ENCODE data around the gene ARID3B. TPM values are rescaled to one million over a fixed set of nuclear protein-coding genes. Genes with fewer than 3 reads are reported as not detected.
A peak's percentile ranks its signal among the peaks of the same experiment; 100 is the strongest.
"Not testable (repeated sequence)": the region's sequence is repeated elsewhere in the genome, so short reads cannot be mapped to it uniquely, and the experiment has no call there.

ARID3B gene
- total RNA-seq, 1 experiment from 2014 or later: 9.3 TPM

DNA sequence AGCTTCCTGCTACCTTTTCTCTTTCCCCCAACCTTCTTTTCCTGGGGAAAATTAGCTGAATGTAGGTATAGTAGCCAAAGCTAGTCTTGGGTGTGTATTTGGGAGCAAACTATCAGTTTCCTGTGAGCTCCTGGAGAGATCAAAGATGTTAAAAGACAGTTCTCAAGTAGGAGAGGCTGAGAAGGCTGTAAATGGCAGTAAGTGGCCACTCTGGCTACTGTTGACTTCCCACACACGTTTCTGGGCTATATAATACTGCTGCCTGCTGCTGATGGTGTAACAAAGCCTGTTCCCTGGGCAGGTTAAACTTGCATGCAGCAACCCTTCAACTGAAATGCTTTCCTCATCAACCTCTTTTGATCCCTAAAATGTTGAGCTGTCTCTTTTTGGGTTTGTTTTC lies 27.6 kb downstream of the ARID3B start:
- DNase-seq (ENCODE audit: low read depth): no peak

DNA sequence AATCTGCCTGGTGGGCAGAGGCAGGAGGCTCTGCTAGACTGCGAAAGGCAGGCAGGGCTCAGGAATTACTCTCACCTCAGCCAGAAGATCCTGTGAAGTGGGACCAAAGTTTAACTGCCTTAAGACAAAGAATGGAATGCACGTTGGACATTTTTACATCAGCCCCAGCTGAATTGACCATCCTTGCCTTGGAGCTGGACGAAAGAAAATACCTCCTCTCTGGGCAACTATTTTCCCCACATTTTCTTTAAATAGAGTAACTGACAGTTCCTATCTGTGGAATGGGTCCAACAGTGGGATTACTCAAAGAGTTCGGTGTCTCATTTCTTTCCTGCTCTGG lies 28.7 kb downstream of the ARID3B start:
- no peak for DNase-seq (ENCODE audit: low read depth)

DNA sequence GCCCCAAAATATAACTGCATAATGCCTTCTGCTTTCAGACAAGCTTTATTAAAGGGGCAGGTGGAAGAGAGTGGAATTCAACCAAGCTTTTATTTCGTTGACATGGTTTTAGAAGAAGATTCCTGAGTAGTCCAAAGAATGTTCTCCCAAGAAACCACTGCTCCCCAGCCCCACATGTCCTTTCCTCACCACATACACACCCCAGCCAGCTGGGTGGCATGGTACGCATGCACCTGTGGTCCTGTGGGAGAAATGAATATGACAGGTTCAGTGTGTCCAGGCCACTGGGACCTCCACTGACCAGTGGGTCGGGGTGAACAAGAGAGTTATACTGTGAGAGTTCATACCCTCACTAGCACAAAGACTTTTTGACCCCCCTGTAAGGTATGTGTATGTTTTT lies 30.2 kb downstream of the ARID3B start:
- DNase-seq (ENCODE audit: low read depth): no peak

DNA sequence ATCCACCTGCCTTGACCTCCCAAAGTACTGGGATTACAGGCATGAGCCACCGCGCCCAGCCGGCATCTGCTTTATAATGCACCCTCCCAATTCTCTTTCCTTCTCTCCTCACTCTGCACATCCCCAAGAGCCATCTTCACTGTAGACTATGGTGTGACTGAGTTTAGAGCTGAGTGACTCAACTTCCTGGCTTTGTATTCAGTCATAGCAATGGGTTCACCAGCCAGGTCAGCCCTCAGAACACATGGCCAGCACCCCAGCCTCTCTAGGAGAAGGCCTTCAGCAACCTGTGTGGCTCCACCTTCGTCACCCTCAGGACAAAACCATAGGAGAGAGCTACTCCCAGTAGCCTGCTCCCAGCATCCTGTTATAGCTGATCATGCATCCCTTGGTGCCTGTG lies 33.0 kb downstream of the ARID3B start:
- DNase-seq (ENCODE audit: low read depth): peak; percentile 20

DNA sequence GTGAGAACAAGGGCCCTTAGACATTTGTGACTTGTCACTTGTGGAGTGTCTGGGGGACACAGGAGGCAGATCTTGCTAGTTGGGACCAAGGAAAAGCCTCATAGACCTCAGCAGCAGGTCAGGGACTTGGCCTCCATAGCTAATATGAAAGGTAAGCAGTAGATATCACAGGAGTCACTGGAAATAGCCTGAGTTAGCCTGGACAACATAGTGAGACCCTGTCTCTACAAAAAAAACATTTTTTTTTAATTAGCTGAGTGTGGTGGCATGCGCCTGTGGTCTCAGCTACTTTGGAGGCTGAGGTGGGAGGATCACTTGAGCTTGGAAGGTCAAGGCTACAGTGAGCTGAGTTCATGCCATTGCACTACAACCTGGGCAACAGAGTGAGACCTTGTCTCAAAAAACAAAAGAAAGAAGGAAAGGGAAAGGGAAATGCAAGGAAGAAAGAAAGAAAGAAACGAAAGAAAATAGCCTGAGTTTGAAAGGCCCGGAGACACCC lies 37.5 kb downstream of the ARID3B start:
- no peak for DNase-seq (ENCODE audit: low read depth)

DNA sequence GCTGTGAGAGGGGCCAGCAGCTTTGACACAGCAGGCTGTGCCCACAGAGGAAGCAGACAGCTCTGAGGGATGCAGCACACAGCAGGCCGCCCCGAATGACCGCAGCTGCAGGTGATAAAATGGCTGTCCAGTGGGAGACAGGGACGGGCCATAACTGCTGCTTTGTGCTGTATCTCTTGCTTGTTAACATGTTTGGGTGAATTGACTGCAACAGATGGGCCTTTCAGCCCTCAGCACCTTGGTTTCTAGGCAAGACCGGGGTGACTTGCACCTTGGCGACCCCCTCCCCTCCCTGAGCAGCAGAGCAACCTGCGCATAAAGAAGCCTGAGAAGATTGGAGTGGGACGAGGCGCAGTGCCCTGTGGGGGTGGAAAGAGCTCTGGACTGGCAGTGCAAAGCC lies 38.0 kb downstream of the ARID3B start:
- DNase-seq (ENCODE audit: low read depth): no peak

DNA sequence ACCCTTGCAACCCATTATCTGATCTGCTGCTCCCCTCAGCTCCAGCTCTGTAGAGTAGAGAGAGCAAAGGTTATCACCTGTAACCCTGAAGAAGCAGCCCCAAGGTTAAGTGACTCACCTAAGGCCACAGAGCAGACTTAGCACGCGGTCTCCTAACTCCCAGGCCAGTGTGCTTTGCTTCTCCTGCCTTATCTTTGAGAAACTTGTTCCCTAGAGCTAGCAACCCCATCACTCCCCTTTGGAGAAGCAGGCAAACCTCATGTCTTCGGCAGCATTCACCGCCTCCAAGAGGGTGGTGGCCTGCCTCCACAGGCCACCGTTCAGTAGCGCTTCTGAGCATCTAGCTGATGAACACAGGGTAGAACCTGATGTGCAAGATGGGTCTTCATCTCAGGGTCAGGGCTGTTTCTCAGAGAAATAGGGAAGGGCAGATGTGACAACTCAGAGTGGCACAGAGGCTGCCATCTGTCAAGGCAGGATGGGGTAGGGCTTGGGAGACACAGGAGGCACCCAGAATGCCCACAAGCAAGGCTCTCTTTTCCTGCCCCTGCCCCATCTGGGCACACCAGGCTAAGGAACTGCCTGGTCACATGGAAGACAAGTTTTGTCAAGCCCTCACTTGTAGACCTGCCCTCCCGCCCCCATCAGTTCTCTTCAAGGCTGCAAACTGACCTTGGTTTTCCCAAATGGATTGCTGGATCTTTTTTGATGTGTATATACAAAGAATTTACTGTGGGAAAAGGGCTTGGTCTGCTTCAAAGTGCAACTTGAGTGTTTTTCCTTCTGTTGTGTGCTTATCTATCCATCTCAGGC lies 39.7 kb downstream of the ARID3B start:
- no peak for DNase-seq (ENCODE audit: low read depth)

DNA sequence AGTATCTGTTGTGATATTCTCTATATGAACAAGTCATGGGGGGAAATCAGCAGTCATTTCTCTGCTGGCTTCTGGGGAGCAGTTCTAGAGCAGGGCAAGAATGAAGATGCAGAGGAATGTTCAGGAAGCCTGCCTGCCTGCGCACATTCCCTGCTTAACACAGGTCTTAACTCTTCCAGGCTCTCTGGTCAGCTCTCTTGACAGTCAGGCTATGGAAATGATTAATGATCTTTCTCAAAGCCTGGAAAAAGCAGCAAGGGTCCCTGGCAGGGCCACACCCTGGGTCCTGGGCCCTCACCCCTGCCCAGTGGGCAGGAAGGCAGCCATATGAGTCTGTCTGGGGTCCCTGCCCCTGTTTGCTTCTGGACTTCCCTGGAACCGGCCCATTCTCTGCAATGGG lies 43.2 kb downstream of the ARID3B start:
- DNase-seq (ENCODE audit: low read depth): no peak

DNA sequence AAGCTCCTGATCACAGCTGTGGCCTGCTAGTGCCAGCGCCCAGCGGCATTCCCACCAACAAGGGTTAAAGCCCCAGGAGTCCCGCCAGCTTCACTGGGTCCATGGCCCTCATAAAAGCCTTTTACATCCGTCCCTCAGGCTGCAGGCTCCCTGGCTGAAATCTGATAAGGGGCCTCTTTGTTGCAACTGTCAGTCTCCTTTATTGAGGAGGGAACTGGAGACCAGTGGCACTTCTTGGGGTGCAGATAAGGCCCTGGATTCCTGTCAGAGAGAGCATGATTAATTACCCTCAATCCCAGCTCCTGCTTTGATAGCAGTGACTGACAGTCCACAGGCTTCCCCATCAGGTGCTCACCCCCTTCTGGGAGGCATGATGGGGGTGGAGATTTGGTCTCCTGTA lies 43.8 kb downstream of the ARID3B start:
- DNase-seq (ENCODE audit: low read depth): no peak

DNA sequence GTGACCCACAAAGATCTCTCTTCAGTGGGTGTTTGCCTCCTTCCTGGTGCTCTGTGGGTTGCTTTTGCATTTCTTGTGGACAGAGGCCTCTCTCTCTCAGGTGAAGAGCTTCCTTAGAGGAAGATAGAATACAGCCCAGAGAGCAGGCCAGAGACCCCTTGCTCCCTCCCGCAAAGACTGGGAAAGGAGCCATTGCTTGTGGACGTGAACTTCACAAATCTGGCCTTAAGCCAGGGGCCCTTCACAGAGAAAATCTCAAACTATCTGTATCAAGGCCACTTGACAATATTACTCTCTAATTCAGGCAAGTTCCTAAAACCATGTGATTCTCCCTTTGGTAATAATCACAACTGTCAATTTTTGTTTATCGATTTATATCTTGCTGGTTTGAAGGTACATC lies 44.2 kb downstream of the ARID3B start:
- DNase-seq (ENCODE audit: low read depth): no peak

DNA sequence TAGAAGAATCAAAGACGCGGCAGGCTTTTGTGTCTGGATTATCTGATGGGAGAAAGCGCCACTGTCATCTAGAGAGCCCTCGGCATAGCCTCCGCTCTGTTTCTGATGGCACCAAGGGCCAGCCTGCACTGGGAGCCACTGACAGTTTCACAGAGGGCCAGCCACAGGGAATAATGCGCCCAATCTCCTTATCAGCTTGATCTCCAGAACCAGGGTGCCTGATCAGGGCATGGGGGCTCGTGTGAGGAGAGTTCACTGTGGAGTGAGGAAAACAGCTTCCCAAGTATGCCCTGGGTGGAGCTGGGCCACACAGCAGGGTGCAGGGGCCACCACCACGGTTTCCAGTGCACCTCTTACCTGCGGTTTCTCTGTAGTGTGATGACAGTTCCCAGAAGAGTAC lies 44.8 kb downstream of the ARID3B start:
- no peak for DNase-seq (ENCODE audit: low read depth)

DNA sequence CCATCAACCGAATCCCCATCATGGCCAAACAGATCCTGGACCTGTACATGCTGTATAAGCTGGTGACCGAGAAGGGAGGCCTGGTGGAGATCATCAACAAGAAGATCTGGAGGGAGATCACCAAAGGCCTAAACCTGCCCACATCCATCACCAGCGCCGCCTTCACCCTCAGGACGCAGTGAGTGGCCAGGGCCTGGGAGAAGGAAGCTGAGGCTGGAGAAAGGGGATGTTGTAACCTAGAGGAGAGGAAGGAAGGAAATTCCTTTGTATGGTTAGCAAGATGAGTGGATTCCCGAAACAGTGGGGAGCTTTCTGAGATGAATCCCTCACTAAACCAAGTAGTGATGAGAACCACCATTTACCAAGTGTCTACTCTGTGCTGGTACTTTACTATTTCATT lies 48.8 kb downstream of the ARID3B start:
- DNase-seq (ENCODE audit: low read depth): no peak

DNA sequence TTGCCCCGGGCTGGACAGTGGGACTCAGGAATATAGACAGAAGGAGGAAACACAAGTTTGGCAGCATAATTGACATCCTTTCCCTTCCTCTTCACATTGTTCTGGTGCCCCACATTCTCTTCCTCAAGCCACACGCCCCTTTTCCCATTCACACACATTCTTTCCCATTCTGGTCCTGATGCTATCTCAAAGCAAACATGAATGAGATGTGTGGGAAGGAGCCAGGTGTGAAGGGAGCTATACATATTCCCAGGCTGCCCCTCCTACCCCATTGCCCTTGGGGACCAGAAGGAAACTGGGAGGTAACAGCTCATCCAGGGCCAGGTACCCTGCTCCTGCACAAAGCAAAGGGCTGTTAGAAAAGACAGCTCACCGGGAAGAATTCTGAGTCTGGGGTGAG lies 51.2 kb downstream of the ARID3B start:
- no peak for DNase-seq (ENCODE audit: low read depth)

DNA sequence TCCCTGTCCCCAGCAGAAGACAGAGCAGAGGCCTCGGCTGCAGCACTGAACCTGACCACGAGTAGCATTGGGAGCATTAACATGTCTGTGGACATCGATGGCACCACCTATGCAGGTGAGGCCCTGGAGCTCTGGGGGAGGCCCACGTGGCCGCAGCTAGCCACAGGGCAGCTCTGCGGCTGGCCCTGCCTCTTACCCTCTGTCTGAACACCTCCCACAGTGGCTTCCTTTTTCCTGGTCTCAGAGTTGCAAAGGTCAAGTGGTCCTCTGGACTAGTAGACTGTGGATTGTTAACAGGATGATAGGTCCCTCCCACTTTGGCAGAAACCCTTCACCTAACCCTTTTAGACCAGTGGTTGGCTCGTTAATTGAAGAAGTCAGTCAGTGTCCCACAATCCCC lies 52.1 kb downstream of the ARID3B start:
- no peak for DNase-seq (ENCODE audit: low read depth)

DNA sequence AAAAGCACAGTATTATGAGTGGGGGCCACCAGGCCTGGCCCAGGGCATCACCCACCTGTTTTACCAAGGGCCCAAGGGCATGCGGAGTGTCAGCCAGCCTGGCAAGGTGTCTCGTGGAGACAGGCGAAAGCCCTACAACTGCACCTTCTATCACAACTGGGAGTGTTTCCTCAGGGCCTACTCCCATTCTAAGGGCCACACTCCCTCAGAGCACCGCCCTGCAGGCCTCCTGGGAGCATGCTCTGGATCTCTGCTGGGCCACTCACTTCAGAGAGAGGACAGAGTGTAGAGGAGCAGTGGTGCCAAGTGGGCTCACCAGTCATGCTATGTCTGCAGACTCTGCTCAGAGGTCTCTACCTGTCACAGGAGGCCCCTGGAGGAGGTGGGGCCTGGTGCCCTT lies 53.4 kb downstream of the ARID3B start:
- no peak for DNase-seq (ENCODE audit: low read depth)

DNA sequence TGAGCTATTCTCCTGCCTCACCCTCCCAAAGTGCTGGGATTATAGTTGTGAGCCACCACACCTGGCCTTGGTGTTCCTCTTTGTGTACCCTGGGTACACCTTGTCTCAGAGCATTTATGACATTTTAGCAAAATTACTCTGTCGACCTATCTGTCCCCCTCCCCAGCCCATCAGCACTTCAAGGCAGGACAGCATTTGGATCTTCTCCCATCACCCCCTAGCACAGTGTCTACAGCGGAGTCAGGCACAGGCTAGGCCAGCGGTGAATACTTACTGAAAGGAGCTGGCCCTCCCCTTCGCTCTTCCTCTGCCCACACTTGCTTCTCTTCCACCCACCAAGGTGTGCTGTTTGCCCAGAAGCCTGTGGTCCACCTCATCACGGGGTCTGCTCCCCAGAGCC lies 54.3 kb downstream of the ARID3B start:
- no peak for DNase-seq (ENCODE audit: low read depth)

DNA sequence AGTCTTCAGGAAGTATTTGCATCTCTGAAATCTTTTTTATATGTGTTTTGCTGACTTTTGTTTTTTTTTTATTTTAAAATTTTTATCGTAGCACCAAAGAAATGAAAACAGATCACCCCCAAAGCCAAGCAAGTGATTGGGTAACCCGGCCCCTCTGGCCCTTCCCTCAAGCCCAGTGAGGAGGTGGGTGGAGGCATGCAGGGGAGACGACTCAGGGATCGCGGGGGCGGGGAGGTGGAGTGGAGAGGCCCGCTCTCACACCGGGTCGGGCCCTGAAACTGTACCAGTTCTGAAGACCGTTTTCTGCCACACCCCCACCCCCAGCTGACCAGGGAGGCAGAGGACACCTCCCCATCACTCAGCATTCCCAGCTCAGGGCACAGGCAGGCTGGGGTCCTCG lies 55.7 kb downstream of the ARID3B start:
- not testable (repeated sequence) for DNase-seq (ENCODE audit: low read depth)

DNA sequence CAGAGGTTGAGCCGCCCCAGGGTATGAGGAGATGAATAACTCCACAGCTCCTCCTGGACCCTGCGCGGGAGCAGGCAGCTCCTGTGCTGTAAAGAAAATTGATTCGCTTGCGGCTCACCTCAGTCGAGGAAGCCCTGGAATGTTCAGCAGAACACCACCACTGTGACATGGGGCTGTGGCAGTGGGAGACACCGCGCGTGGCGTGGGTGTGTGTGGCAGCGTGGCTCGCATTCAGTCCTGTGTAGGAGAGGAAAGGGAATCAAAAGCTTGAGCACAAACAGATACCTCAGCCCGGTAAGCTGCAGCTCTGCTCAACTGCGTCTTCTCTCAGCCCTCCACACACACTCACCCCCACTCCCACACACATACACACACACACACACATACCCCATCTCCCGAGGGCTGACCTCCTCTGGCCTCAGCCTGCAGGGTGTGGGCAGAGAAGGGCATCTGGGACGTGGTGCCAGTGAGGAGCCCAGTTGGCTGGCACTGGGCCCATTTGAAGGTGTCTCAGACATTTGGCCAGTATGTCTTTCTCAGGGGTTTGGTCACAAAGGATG lies 56.2 kb downstream of the ARID3B start:
- not testable (repeated sequence) for DNase-seq (ENCODE audit: low read depth)

DNA sequence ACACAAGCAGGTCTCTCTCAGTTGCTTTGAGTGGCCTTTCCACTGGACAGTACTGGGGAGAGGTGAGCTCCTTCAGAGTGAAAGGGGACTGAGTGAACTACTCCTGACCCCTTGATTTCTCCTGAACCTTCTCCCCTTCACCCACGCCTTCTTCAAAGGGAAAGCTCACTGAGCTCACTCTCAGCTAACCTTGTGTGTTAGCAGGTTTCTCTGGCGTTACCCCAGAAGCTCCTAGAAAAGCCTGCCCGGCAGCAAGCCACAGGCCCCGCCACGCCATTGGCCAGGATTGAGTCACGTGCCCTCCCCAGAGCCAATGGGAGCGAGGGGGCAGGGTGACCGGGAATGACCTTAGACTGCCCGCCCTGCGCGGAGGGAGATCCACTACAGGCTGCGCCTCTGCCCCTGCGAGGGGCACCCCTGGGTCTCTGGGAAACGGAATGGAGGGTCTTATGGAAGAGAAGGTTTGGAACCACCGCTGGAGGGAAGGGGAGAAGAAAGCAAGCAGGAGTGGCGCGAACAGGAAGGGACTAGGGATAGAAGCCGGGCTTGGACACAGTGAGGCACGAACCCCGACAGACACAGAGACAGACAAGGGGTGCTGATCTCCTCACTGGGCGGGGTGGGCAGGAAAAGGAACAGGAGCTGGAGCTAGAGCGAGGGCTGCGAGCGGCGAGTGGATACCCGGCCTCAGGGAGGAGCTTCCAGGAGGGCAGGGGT lies 57.3 kb downstream of the ARID3B start:
- peak; percentile 82 for DNase-seq (ENCODE audit: low read depth)

DNA sequence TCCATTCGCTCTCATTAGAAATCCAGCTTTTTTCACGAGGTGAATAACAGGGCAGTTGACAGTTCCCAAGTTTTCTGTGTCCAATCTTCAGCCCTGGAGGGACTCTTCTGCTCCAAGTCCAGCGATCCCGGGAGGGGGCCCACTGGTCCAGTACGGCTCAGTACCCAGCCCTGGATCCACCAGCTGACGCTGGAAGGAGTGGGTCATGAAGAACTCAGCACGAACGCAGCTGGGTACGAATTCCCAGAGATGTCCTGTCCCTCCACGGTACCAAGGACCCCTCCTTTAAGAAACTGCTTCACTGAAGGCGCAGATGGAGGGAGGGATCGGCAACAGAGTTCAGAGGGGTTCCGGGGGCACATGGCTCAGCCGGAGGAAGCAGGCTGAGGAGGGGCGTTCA lies 58.1 kb downstream of the ARID3B start:
- no peak for DNase-seq (ENCODE audit: low read depth)

DNA sequence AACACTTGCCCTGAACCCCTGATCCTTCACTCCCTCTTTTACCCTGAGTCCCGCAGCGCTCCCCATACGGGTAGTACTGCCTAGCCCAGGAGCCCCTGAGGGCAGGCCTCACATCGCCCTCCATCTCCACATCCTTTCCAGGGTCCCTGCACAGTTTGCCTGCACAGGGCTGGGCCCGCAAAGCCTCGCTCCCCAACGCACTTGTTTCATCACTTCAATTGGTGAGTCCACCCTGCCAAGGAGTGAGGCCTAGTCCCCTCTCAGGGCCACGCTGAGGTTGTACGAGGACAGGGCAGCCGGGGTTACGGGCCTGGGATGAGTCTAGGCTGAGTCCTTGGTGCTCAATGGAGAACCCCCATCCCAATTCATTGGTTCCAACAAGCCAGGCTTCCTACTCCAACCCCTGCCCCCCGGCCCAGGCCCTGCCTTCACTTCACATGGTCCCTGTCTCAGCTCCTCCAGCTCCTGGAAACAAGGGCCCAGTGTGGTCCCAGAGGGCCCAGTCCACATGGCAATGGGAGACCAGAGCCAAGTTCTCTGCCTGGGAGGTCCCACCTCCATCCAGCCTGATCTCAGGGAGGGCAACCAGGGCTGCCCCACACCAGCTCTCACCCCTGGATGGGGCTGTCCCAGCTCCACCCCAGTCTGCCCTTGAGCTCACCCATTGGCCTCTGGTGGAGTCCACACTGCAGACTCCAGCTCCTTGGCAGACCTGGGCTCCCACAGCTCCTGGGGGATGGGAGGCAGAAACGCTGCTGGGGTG lies 62.2 kb downstream of the ARID3B start:
- no peak for DNase-seq (ENCODE audit: low read depth)

Measured in Daoy (cell line).